Renal cortical epithelial cell (primary cell): Measurements from ENCODE around the gene RRP15. TPM values are rescaled to one million over a fixed set of nuclear protein-coding genes. Genes with fewer than 3 reads are reported as not detected.

Experiments used
- DNase-seq: peaks from one replicate; pipeline ENCODE4 v3.0.0-alpha.2; 2011; ENCODE audit warnings: low read depth
- total RNA-seq: library from RNA; depleted of rRNA; stranded (reverse); fragments of >200 nt; gene quantifications from 2 replicates; pipeline ENCODE4 v1.2.3, GENCODE V29; 2014

RRP15 gene
- total RNA-seq, 1 donor from 2014 or later, result 10.3 TPM

GRCh38 chr1:218339267-218339831 is 54.3 kb downstream of the RRP15 start:
- peak; percentile 59 for DNase-seq

- DNase-seq, result no peak
These were observed 56.2 kb downstream of the RRP15 start for GRCh38 chr1:218341325-218341724.

GRCh38 chr1:218342091-218342490 is 57.0 kb downstream of the RRP15 start:
- DNase-seq, result peak; percentile 21

- DNase-seq, result peak; percentile 91
These were observed 60.0 kb downstream of the RRP15 start, which contains the start of gene TGFB2 for GRCh38 chr1:218344814-218345672. Gene TGFB2, plus strand, starts transcription at chr1:218345336. Its CDS starts 1,366 bp downstream, at chr1:218346702.

- DNase-seq, result peak; percentile 44
These were observed 60.7 kb downstream of the RRP15 start for GRCh38 chr1:218345673-218346390.

GRCh38 chr1:218346391-218347204 is 61.5 kb downstream of the RRP15 start:
- peak; percentile 23 for DNase-seq

- DNase-seq, result peak; percentile 16
These were observed 62.2 kb downstream of the RRP15 start for GRCh38 chr1:218347336-218347722.

GRCh38 chr1:218347723-218348627 is 62.9 kb downstream of the RRP15 start:
- peak; percentile 51 for DNase-seq

- DNase-seq, result peak; percentile 21
These were observed 63.6 kb downstream of the RRP15 start for GRCh38 chr1:218348628-218349071.

- no peak for DNase-seq
These were observed 64.4 kb downstream of the RRP15 start for GRCh38 chr1:218349348-218350034.

- DNase-seq, result no peak
These were observed 65.0 kb downstream of the RRP15 start for GRCh38 chr1:218350035-218350525.

- peak; percentile 71 for DNase-seq
These were observed 65.7 kb downstream of the RRP15 start for GRCh38 chr1:218350801-218351266.

GRCh38 chr1:218351391-218352074 is 66.4 kb downstream of the RRP15 start:
- no peak for DNase-seq

GRCh38 chr1:218352075-218352438 is 67.0 kb downstream of the RRP15 start:
- DNase-seq, result no peak

GRCh38 chr1:218353656-218354055 is 68.6 kb downstream of the RRP15 start:
- peak; percentile 75 for DNase-seq

GRCh38 chr1:218355278-218355677 is 70.2 kb downstream of the RRP15 start:
- DNase-seq, result no peak

- no peak for DNase-seq
These were observed 72.3 kb downstream of the RRP15 start for GRCh38 chr1:218357211-218357892.

- no peak for DNase-seq
These were observed 72.8 kb downstream of the RRP15 start for GRCh38 chr1:218357893-218358232.
